ENCODE data around the gene PDE4D. TPM values are rescaled to one million over a fixed set of nuclear protein-coding genes. Genes with fewer than 3 reads are reported as not detected.

PDE4D gene
- total RNA-seq, 1 experiment from 2014 or later, result 2.4 TPM

- Histone ChIP-seq H3K36me3 (ENCODE audit: control insufficient read depth, insufficient read depth, low read length) (no peaks in the 10 kb centered on the region), H3K4me1 (ENCODE audit: control insufficient read depth, insufficient read depth, low read length) (no peaks in the 10 kb centered on the region), H3K9me3 (ENCODE audit: control insufficient read depth, insufficient read depth, low read depth, low read length) (no peaks in the 10 kb centered on the region), H3K27ac (ENCODE audit: low read length) (no peak overlapping the region), H3K27me3 (ENCODE audit: control insufficient read depth, insufficient read depth, low read length) (no peaks in the 10 kb centered on the region), H3K4me3 (ENCODE audit: low read depth in 2 of 2, low read length in 2 of 2) (no peak overlapping the region)
- BruUV-seq (replicated peaks), result no TSS peak
- ChIA-PET CTCF (no interaction called here), POLR2A (no interaction called here)
- no peak for ATAC-seq
- intact Hi-C loops (cut with micrococcal nuclease; ENCODE audit: unreplicated experiment), result no loop called here
- in situ Hi-C loops (cut with HindIII; ENCODE audit: low pct_unique_long_range_greater_than_20kb, low sequenced_read_pairs), result no loop called here
- no peak for TF ChIP-seq TCF7L2 (IDR thresholded peaks at IDR 0.05; ENCODE audit: low read depth, low read length)
- TF ChIP-seq, protein P1, sequence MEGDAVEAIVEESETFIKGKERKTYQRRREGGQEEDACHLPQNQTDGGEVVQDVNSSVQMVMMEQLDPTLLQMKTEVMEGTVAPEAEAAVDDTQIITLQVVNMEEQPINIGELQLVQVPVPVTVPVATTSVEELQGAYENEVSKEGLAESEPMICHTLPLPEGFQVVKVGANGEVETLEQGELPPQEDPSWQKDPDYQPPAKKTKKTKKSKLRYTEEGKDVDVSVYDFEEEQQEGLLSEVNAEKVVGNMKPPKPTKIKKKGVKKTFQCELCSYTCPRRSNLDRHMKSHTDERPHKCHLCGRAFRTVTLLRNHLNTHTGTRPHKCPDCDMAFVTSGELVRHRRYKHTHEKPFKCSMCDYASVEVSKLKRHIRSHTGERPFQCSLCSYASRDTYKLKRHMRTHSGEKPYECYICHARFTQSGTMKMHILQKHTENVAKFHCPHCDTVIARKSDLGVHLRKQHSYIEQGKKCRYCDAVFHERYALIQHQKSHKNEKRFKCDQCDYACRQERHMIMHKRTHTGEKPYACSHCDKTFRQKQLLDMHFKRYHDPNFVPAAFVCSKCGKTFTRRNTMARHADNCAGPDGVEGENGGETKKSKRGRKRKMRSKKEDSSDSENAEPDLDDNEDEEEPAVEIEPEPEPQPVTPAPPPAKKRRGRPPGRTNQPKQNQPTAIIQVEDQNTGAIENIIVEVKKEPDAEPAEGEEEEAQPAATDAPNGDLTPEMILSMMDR (IDR thresholded peaks at IDR 0.05), result no peak
- TF ChIP-seq SIN3A (IDR thresholded peaks at IDR 0.05; ENCODE audit: borderline replicate concordance, insufficient read depth, low read depth, low read length), result no peak
- no peak for TF ChIP-seq POLR2AphosphoS5 (IDR thresholded peaks at IDR 0.05; ENCODE audit: low read depth, low read length)
- no peak for TF ChIP-seq REST (IDR thresholded peaks at IDR 0.05; ENCODE audit: insufficient read depth in 1 of 2, low read depth in 2 of 2, low read length in 1 of 2)
- DNase-seq (ENCODE audit: low read depth, low spot score), result no peak
These were observed 293.8 kb downstream of the PDE4D start for GRCh38 chr5:59599729-59600128.

DNA sequence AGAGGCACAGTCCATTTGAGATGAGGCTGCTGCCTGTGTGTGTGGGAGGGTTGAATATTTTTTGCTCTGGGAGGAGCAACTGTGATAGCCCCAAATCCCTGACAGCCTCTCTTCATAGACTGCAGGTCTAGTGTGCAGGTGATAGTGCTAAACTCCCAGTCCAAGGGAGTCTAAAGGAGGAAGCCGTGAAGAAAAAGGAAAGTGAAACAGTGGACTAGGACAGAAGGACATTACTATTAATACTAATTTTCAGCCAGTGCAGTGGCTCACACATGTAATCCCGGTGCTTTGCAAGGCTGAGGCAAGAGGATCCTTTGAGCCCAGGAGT is 295.0 kb downstream of the PDE4D start:
- no peaks in the 10 kb centered on the region for H3K9me3 ChIP-seq (ENCODE audit: control insufficient read depth, insufficient read depth, low read depth, low read length)
- peak overlapping the region; percentile 4 to 41; a peak in 2 of 4 replicates for H3K4me3 ChIP-seq (ENCODE audit: low read depth in 2 of 2, low read length in 2 of 2)
- H3K27ac ChIP-seq (ENCODE audit: low read length), result no peak overlapping the region
- BruUV-seq (replicated peaks), result no TSS peak
- ChIA-PET POLR2A (no interaction called here), CTCF (no interaction called here)
- H3K36me3 ChIP-seq (ENCODE audit: control insufficient read depth, insufficient read depth, low read length), result no peaks in the 10 kb centered on the region
- in situ Hi-C loops (cut with HindIII; ENCODE audit: low pct_unique_long_range_greater_than_20kb, low sequenced_read_pairs), result no loop called here
- DNase-seq (ENCODE audit: low read depth, low spot score) (no peak), ATAC-seq (no peak)
- intact Hi-C loops (cut with micrococcal nuclease; ENCODE audit: unreplicated experiment), result no loop called here
- no peaks in the 10 kb centered on the region for H3K4me1 ChIP-seq (ENCODE audit: control insufficient read depth, insufficient read depth, low read length)
- TF ChIP-seq REST (IDR thresholded peaks at IDR 0.05; ENCODE audit: insufficient read depth in 1 of 2, low read depth in 2 of 2, low read length in 1 of 2) (no peak), TCF7L2 (IDR thresholded peaks at IDR 0.05; ENCODE audit: low read depth, low read length) (no peak)
- H3K27me3 ChIP-seq (ENCODE audit: control insufficient read depth, insufficient read depth, low read length), result no peaks in the 10 kb centered on the region
